OCI-LY7 (cell line): ENCODE measurements around the gene CHADL. TPM values are rescaled to one million over a fixed set of nuclear protein-coding genes. Genes with fewer than 3 reads are reported as not detected.
A peak's percentile ranks its signal among the peaks of the same experiment; 100 is the strongest.

ENCODE experiments used
- BruUV-seq: library from RNA; stranded (reverse); fragments of 400-500 nt; replicated peaks from 2 replicates; lab custom pipeline; 2021; lab: Mats Ljungman, UMichigan
- CTCF ChIA-PET: fragments of 300-600 bp; sonication (Branson Sonifier 250); formaldehyde crosslinking; loops from one replicate; lab custom pipeline; 2022; ENCODE audit warnings: antibody characterized with exemption; ENCODE audit not compliant: unreplicated experiment; lab: Charles Lee
- POLR2A ChIA-PET: fragments of 300-600 bp; sonication (Branson Sonifier 250); formaldehyde crosslinking; loops from one replicate; lab custom pipeline; 2022; ENCODE audit warnings: antibody characterized with exemption; lab: Charles Lee
- DNase-seq: peaks from one replicate; pipeline ENCODE4 v3.0.0-alpha.2; 2015; ENCODE audit warnings: low spot score
- H2AFZ ChIP-seq: fragments of 200-600 bp; sonication (generic), shearing (Covaris generic); 2 replicates; pipeline ENCODE4 v1.6.1; 2014; ENCODE audit warnings: mild to moderate bottlenecking, antibody characterized with exemption, low read length, moderate library complexity
- H3K27ac ChIP-seq: fragments of 200-600 bp; sonication (generic); 2 replicates; pipeline ENCODE4 v1.5.1; 2014; ENCODE audit warnings: mixed run types, low read depth, mild to moderate bottlenecking, moderate library complexity, low read length, inconsistent platforms; ENCODE audit not compliant: poor library complexity, severe bottlenecking
- H3K36me3 ChIP-seq: fragments of 200-600 bp; sonication (generic); 2 replicates; pipeline ENCODE4 v1.6.1; 2014; ENCODE audit warnings: mild to moderate bottlenecking, antibody characterized with exemption, low read length, moderate library complexity, mixed read lengths; ENCODE audit not compliant: insufficient read depth
- H3K4me1 ChIP-seq: fragments of 200-600 bp; sonication (generic); 2 replicates; pipeline ENCODE4 v1.5.1; 2014; ENCODE audit warnings: mild to moderate bottlenecking, low read length; ENCODE audit not compliant: insufficient read depth, poor library complexity, severe bottlenecking
- H3K4me2 ChIP-seq: fragments of 200-600 bp; sonication (generic); 2 replicates; pipeline ENCODE4 v1.6.1; 2014; ENCODE audit warnings: mild to moderate bottlenecking, low read length
- H3K4me3 ChIP-seq: fragments of 200-600 bp; sonication (generic); 2 replicates; pipeline ENCODE4 v1.5.1; 2014; ENCODE audit warnings: mild to moderate bottlenecking, low read depth, low read length; ENCODE audit not compliant: poor library complexity, severe bottlenecking
- H3K79me2 ChIP-seq: fragments of 200-600 bp; sonication (generic); 2 replicates; pipeline ENCODE4 v1.6.1; 2016; ENCODE audit warnings: low read depth, mild to moderate bottlenecking, low read length, moderate library complexity, mixed read lengths; ENCODE audit not compliant: insufficient read depth
- H3K9me2 ChIP-seq: fragments of 200-600 bp; sonication (generic); 2 replicates; pipeline ENCODE4 v1.6.1; 2016; ENCODE audit warnings: mild to moderate bottlenecking, low read length, mixed read lengths; ENCODE audit not compliant: insufficient read depth
- H3K9me3 ChIP-seq: fragments of 200-600 bp; sonication (generic); 2 replicates; pipeline ENCODE4 v1.6.1; 2014; ENCODE audit warnings: mild to moderate bottlenecking, mixed run types, low read length, mixed read lengths
- H4K20me1 ChIP-seq: fragments of 200-600 bp; sonication (generic); 2 replicates; pipeline ENCODE4 v1.6.1; 2014; ENCODE audit warnings: mild to moderate bottlenecking, antibody characterized with exemption, low read length, moderate library complexity, mixed read lengths; ENCODE audit not compliant: insufficient read depth
- CTCF ChIP-seq: fragments of 200-600 bp; sonication (generic); conservative IDR thresholded peaks from 2 replicates; pipeline ENCODE4 v1.5.1; 2014; ENCODE audit warnings: mild to moderate bottlenecking, antibody characterized with exemption, low read length, moderate library complexity, mixed read lengths
- EZH2phosphoT487 ChIP-seq: fragments of 200-600 bp; sonication (generic); IDR thresholded peaks from 2 replicates; pipeline ENCODE4 v1.6.1; 2018; ENCODE audit warnings: low read depth, borderline replicate concordance, mild to moderate bottlenecking, mixed run types, antibody characterized with exemption, low read length, moderate library complexity, mixed read lengths
- intact Hi-C: fragments of 100-400 bp; cut with micrococcal nuclease; formaldehyde crosslinking; loops from one replicate; pipeline ENCODE4 v1.10.0; 2022; ENCODE audit not compliant: unreplicated experiment
- total RNA-seq, 2 experiments: library from RNA; depleted of rRNA in 1 of 2; stranded (reverse); fragments of >200 nt in 1 of 2; shearing (Covaris generic) in 1 of 2; gene quantifications; 2 replicates each; pipeline ENCODE4 v1.2.3, GENCODE V29; 2014 to 2022

The CHADL gene
- total RNA-seq, 2 experiments from 2014 or later: 0.42 to 0.60 TPM

DNA sequence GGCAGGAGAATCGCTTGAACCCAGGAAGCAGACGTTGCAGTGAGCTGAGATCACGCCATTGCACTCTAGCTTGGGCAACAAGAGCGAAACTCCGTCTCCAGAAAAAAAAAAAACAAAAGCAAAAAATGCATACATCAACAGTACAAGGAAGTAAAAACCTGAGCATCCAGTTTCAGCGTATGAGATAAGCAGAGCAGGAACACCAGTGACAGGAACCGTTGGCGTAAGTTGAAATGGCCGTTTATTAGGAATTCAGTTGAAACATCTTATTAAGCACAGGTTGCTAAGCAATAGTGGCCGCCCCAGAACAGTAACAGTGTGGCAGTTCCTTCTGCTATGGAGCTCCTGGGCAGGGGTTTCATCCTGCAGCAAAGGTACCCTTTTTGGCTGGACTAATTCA is 39.6 kb downstream of the CHADL start:
- Histone ChIP-seq H3K9me2 (no peaks in the 10 kb centered on the region), H4K20me1 (no peaks in the 10 kb centered on the region), H3K79me2 (peaks cover 8% of the 10 kb centered on the region; the same call in 1 of the 2 replicates), H3K4me3 (no peak overlapping the region), H3K4me2 (no peak overlapping the region), H2AFZ (no peak overlapping the region; the same call in 1 of the 2 replicates), H3K4me1 (peaks cover 18% of the 10 kb centered on the region), H3K36me3 (no peaks in the 10 kb centered on the region), H3K9me3 (no peaks in the 10 kb centered on the region), H3K27ac (no peak overlapping the region)
- intact Hi-C loops: no loop called here
- ChIA-PET POLR2A (no interaction called here), CTCF (no interaction called here)
- no peak for DNase-seq
- TF ChIP-seq EZH2phosphoT487: no peak
- no peak for TF ChIP-seq CTCF
- no TSS peak for BruUV-seq

DNA sequence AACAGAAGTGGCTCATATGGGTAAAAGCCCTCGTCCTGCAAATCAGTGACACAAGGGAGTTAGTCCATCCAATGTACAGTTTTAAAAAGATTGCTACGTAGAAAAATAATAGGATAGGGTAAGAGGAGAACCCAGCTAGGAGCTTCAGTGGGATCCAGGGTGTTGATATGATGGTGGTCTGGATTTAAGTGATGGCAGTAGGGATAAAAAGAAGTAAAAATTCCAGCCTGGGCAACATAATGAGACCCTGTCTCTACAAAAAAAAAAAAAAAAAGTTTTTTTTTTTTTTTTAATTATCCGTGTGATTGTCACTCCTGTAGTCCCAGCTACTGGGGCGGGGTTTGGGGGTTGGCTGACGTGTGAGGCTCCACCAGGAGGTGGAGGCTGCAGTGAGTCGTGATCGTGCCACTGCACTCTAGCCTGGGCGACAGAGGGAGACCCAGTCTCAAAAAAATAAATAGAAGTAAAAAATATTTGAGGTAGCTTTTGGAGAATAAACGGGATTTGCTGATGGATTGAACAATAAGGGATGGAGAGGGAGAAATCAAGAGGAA is 42.6 kb downstream of the CHADL start:
- intact Hi-C loops: no loop called here
- Histone ChIP-seq H3K4me1 (peaks cover 13% of the 10 kb centered on the region), H3K4me2 (peak overlapping the region; percentile 82), H3K27ac (no peak overlapping the region), H3K9me2 (no peaks in the 10 kb centered on the region), H3K4me3 (peak overlapping the region; percentile 78), H3K36me3 (no peaks in the 10 kb centered on the region), H3K79me2 (no peaks in the 10 kb centered on the region), H4K20me1 (no peaks in the 10 kb centered on the region), H2AFZ (peak overlapping the region; percentile 77), H3K9me3 (no peaks in the 10 kb centered on the region)
- TF ChIP-seq EZH2phosphoT487 (no peak), CTCF (peak; percentile 23; the same call in 1 of the 2 replicates)
- ChIA-PET POLR2A (no interaction called here), CTCF (no interaction called here)
- DNase-seq: peak; percentile 47
- BruUV-seq: no TSS peak
